CD8-positive, alpha-beta memory T cell (primary cell): Measurements from ENCODE around the gene DNAAF5. TPM values are rescaled to one million over a fixed set of nuclear protein-coding genes. Genes with fewer than 3 reads are reported as not detected.

ENCODE experiments used
- CTCF ChIA-PET: fragments of 350-600 bp; sonication (Branson Sonifier 250); formaldehyde crosslinking; loops from one replicate; lab custom pipeline; 2021; ENCODE audit warnings: antibody characterized with exemption; lab: Charles Lee
- POLR2A ChIA-PET: fragments of 350-600 bp; sonication (Branson Sonifier 250); formaldehyde crosslinking; loops from one replicate; lab custom pipeline; 2021; ENCODE audit warnings: antibody characterized with exemption; lab: Charles Lee
- DNase-seq, 5 donors: peaks; one replicate each; pipeline versions ENCODE4 v3.0.0 to v3.0.0-alpha.2; 2020 to 2022; ENCODE audit warnings: mixed read lengths in 1 of 5
- H3K27ac ChIP-seq: one replicate; pipeline ENCODE4 v1.7.0; 2013; ENCODE audit warnings: low read depth, mild to moderate bottlenecking, low read length, moderate library complexity
- H3K27me3 ChIP-seq: 2 replicates; pipeline ENCODE4 v1.7.0; 2013; ENCODE audit warnings: low read length, mild to moderate bottlenecking; ENCODE audit not compliant: insufficient read depth, poor library complexity, severe bottlenecking
- H3K36me3 ChIP-seq: 2 replicates; pipeline ENCODE4 v1.7.0; 2013; ENCODE audit warnings: mild to moderate bottlenecking, low read length, moderate library complexity; ENCODE audit not compliant: insufficient read depth
- H3K4me1 ChIP-seq: 2 replicates; pipeline ENCODE4 v1.7.0; 2013; ENCODE audit warnings: mild to moderate bottlenecking, low read length, moderate library complexity; ENCODE audit not compliant: insufficient read depth
- H3K4me3 ChIP-seq: 2 replicates; pipeline ENCODE4 v1.7.0; 2013; ENCODE audit warnings: mild to moderate bottlenecking, low read length
- H3K9me3 ChIP-seq: 2 replicates; pipeline ENCODE4 v1.7.0; 2013; ENCODE audit warnings: mild to moderate bottlenecking, low read length
- H3K27ac Mint-ChIP-seq, 8 donors: one replicate each; pipeline ENCODE4 v1.8.0; 2020 to 2021; ENCODE audit warnings: mixed read lengths in 8 of 8, mild to moderate bottlenecking in 6 of 8, inconsistent platforms in 3 of 8, moderate library complexity in 3 of 8
- H3K27me3 Mint-ChIP-seq, 2 donors: one replicate each; pipeline ENCODE4 v1.8.0; 2020 to 2021; ENCODE audit warnings: mixed read lengths in 2 of 2, mild to moderate bottlenecking in 1 of 2, moderate library complexity in 1 of 2
- H3K36me3 Mint-ChIP-seq, 3 donors: one replicate each; pipeline ENCODE4 v1.8.0; 2020 to 2021; ENCODE audit warnings: mixed read lengths in 3 of 3, inconsistent platforms in 1 of 3, mild to moderate bottlenecking in 1 of 3
- H3K4me1 Mint-ChIP-seq, 3 donors: one replicate each; pipeline ENCODE4 v1.8.0; 2020 to 2021; ENCODE audit warnings: mixed read lengths in 3 of 3, inconsistent platforms in 1 of 3, mild to moderate bottlenecking in 1 of 3
- H3K4me3 Mint-ChIP-seq, 7 donors: one replicate each; pipeline ENCODE4 v1.8.0; 2020 to 2021; ENCODE audit warnings: mixed read lengths in 7 of 7, mild to moderate bottlenecking in 6 of 7, moderate library complexity in 4 of 7, inconsistent platforms in 2 of 7
- H3K9me3 Mint-ChIP-seq, 5 donors: one replicate each; pipeline ENCODE4 v1.8.0; 2020 to 2022; ENCODE audit warnings: mixed read lengths in 5 of 5, mild to moderate bottlenecking in 3 of 5, moderate library complexity in 2 of 5, inconsistent platforms in 1 of 5
- polyA plus RNA-seq: library from polyadenylated mRNA; unstranded; fragments of 300-500 nt; fragmentation: Illumina TruSeq; gene quantifications from one replicate; pipeline ENCODE4 v1.2.3, GENCODE V29; 2021
- total RNA-seq, 2 experiments: library from RNA; stranded (reverse); gene quantifications; one replicate each; pipeline ENCODE4 v1.2.3, GENCODE V29; 2021

The DNAAF5 gene
- total and polyA plus RNA-seq, 3 experiments from 2014 or later = 4.4 to 48.0 (median 47.3) TPM

GRCh38 chr7:721619-722248 lies 4.8 kb upstream of the DNAAF5 start:
- Histone ChIP-seq H3K27me3 (no peaks in the 10 kb centered on the region), H3K9me3 (no peaks in the 10 kb centered on the region), H3K36me3 (no peaks in the 10 kb centered on the region), H3K4me1 (peaks cover 8% of the 10 kb centered on the region), H3K4me3 (no peak overlapping the region), H3K27ac (no peak overlapping the region)
- no peaks in the 10 kb centered on the region for H3K27me3 Mint-ChIP-seq
- peaks cover 6 to 11% (median 7%) of the 10 kb centered on the region in 3 donors for H3K4me1 Mint-ChIP-seq
- peaks cover 0 to 6% (median 2%) of the 10 kb centered on the region in 5 donors for H3K9me3 Mint-ChIP-seq
- CTCF ChIA-PET = interaction anchor here (1.0 kb wide), 1 partner anchor 10 kb away, joined by 3 read pairs; no protein-coding TSS in a partner anchor
- H3K36me3 Mint-ChIP-seq = peaks cover 7 to 16% (median 14%) of the 10 kb centered on the region in 3 donors
- H3K27ac Mint-ChIP-seq = no peak overlapping the region
- peak overlapping the region in 1 of 7 donors; percentile 58 for H3K4me3 Mint-ChIP-seq
- DNase-seq = no peak
- POLR2A ChIA-PET = no interaction called here

- DNase-seq = no peak
- Histone ChIP-seq H3K4me1 (peaks cover 8% of the 10 kb centered on the region), H3K27ac (no peak overlapping the region), H3K36me3 (no peaks in the 10 kb centered on the region), H3K27me3 (no peaks in the 10 kb centered on the region), H3K4me3 (no peak overlapping the region), H3K9me3 (no peaks in the 10 kb centered on the region)
- Mint-ChIP-seq H3K27me3 (no peaks in the 10 kb centered on the region), H3K9me3 (peaks cover 0 to 6% (median 2%) of the 10 kb centered on the region in 5 donors), H3K27ac (no peak overlapping the region), H3K4me1 (peaks cover 13 to 24% (median 16%) of the 10 kb centered on the region in 3 donors), H3K4me3 (peak overlapping the region in 1 of 7 donors; percentile 11), H3K36me3 (peaks cover 9 to 16% (median 14%) of the 10 kb centered on the region in 3 donors)
- POLR2A ChIA-PET = no interaction called here
- CTCF ChIA-PET = no interaction called here
Observed at GRCh38 chr7:723541-723940, 3.0 kb upstream of the DNAAF5 start.

GRCh38 chr7:724298-724697 lies 2.2 kb upstream of the DNAAF5 start:
- H3K27me3 ChIP-seq = no peaks in the 10 kb centered on the region
- H3K36me3 ChIP-seq = no peaks in the 10 kb centered on the region
- no peak for DNase-seq
- H3K9me3 Mint-ChIP-seq = peaks cover 0 to 6% (median 2%) of the 10 kb centered on the region in 5 donors
- peaks cover 8% of the 10 kb centered on the region for H3K4me1 ChIP-seq
- peaks cover 9 to 16% (median 14%) of the 10 kb centered on the region in 3 donors for H3K36me3 Mint-ChIP-seq
- no peak overlapping the region for H3K27ac ChIP-seq
- H3K27me3 Mint-ChIP-seq = no peaks in the 10 kb centered on the region
- H3K9me3 ChIP-seq = no peaks in the 10 kb centered on the region
- peak overlapping the region in 2 of 7 donors; percentile 11 to 15 for H3K4me3 Mint-ChIP-seq
- peak overlapping the region in 1 of 8 donors; percentile 27 for H3K27ac Mint-ChIP-seq
- ChIA-PET POLR2A (no interaction called here), CTCF (no interaction called here)
- H3K4me1 Mint-ChIP-seq = peaks cover 14 to 26% (median 18%) of the 10 kb centered on the region in 3 donors
- no peak overlapping the region for H3K4me3 ChIP-seq

- peak overlapping the region; percentile 73 for H3K27ac ChIP-seq
- no peaks in the 10 kb centered on the region for H3K27me3 Mint-ChIP-seq
- peak overlapping the region in 6 of 8 donors; percentile 40 to 89 (median 58) for H3K27ac Mint-ChIP-seq
- H3K4me1 ChIP-seq = peaks cover 8% of the 10 kb centered on the region
- no peaks in the 10 kb centered on the region for H3K36me3 ChIP-seq
- H3K36me3 Mint-ChIP-seq = peaks cover 14 to 18% (median 17%) of the 10 kb centered on the region in 3 donors
- H3K9me3 ChIP-seq = no peaks in the 10 kb centered on the region
- no peak for DNase-seq
- H3K27me3 ChIP-seq = no peaks in the 10 kb centered on the region
- ChIA-PET POLR2A (interaction anchor here (0.5 kb wide), 1 partner anchor 228 kb away, joined by 4 read pairs; no protein-coding TSS in a partner anchor), CTCF (interaction anchor here (1.3 kb wide), 1 partner anchor 148 kb away, joined by 3 read pairs; no protein-coding TSS in a partner anchor)
- H3K9me3 Mint-ChIP-seq = peaks cover 0 to 6% (median 2%) of the 10 kb centered on the region in 5 donors
- peak overlapping the region; percentile 74 to 82 (median 77) for H3K4me3 Mint-ChIP-seq
- H3K4me1 Mint-ChIP-seq = peaks cover 14 to 26% (median 21%) of the 10 kb centered on the region in 3 donors
- H3K4me3 ChIP-seq = peak overlapping the region; percentile 70
Observed at GRCh38 chr7:725223-726005, 1.1 kb upstream of the DNAAF5 start.

GRCh38 chr7:726854-727103 lies 280 bp downstream of the DNAAF5 start:
- Histone ChIP-seq H3K27ac (peak overlapping the region; percentile 73), H3K4me1 (peaks cover 8% of the 10 kb centered on the region), H3K4me3 (peak overlapping the region; percentile 70), H3K9me3 (no peaks in the 10 kb centered on the region), H3K36me3 (no peaks in the 10 kb centered on the region), H3K27me3 (no peaks in the 10 kb centered on the region)
- POLR2A ChIA-PET = interaction anchor here (0.5 kb wide), 1 partner anchor 46 kb away, joined by 3 read pairs; no protein-coding TSS in a partner anchor
- no peak for DNase-seq
- H3K27me3 Mint-ChIP-seq = no peaks in the 10 kb centered on the region
- CTCF ChIA-PET = interaction anchor here (1.3 kb wide), 1 partner anchor 146 kb away, joined by 3 read pairs; no protein-coding TSS in a partner anchor
- H3K9me3 Mint-ChIP-seq = peaks cover 0 to 4% (median under 1%) of the 10 kb centered on the region in 5 donors
- peaks cover 15 to 26% (median 26%) of the 10 kb centered on the region in 3 donors for H3K4me1 Mint-ChIP-seq
- peaks cover 12 to 25% (median 14%) of the 10 kb centered on the region in 3 donors for H3K36me3 Mint-ChIP-seq
- no peak overlapping the region for H3K27ac Mint-ChIP-seq
- H3K4me3 Mint-ChIP-seq = peak overlapping the region in 1 of 7 donors; percentile 82

GRCh38 chr7:727104-727805 lies 756 bp downstream of the DNAAF5 start, which contains the start of gene PRKAR1B:
PRKAR1B (minus strand) TSS chr7:727281; CDS start chr7:711505, 15,776 bp downstream.
- peak within 1 kb of the TSS; percentile 80 to 93 (median 84) for H3K4me3 Mint-ChIP-seq
- Histone ChIP-seq H3K36me3 (no peaks in the 10 kb centered on the region), H3K4me1 (peaks cover 8% of the 10 kb centered on the region), H3K4me3 (peak within 1 kb of the TSS; percentile 70), H3K27ac (peak within 1 kb of the TSS; percentile 73), H3K27me3 (no peaks in the 10 kb centered on the region), H3K9me3 (no peaks in the 10 kb centered on the region)
- H3K36me3 Mint-ChIP-seq = peaks cover 9 to 28% (median 12%) of the 10 kb centered on the region in 3 donors
- ChIA-PET CTCF (interaction anchor here (1.3 kb wide), 1 partner anchor 146 kb away, joined by 3 read pairs; no protein-coding TSS in a partner anchor), POLR2A (interaction anchor here (0.5 kb wide), 1 partner anchor 45 kb away, joined by 3 read pairs; no protein-coding TSS in a partner anchor)
- peaks cover 0 to 2% (median 0%) of the 10 kb centered on the region in 5 donors for H3K9me3 Mint-ChIP-seq
- peaks cover 15 to 26% (median 26%) of the 10 kb centered on the region in 3 donors for H3K4me1 Mint-ChIP-seq
- DNase-seq = peak in 1 of 5 donors; percentile 50
- peak within 1 kb of the TSS in 6 of 8 donors; percentile 33 to 92 (median 68) for H3K27ac Mint-ChIP-seq
- no peaks in the 10 kb centered on the region for H3K27me3 Mint-ChIP-seq

GRCh38 chr7:727806-728460 lies 1.4 kb downstream of the DNAAF5 start:
- H3K27me3 ChIP-seq = no peaks in the 10 kb centered on the region
- CTCF ChIA-PET = no interaction called here
- Mint-ChIP-seq H3K27ac (peak overlapping the region in 6 of 8 donors; percentile 26 to 81 (median 46)), H3K9me3 (peaks cover 0 to 2% (median 0%) of the 10 kb centered on the region in 5 donors), H3K4me3 (peak overlapping the region; percentile 73 to 93 (median 84)), H3K4me1 (peaks cover 17 to 32% (median 29%) of the 10 kb centered on the region in 3 donors), H3K27me3 (no peaks in the 10 kb centered on the region), H3K36me3 (peaks cover 9 to 29% (median 15%) of the 10 kb centered on the region in 3 donors)
- peak overlapping the region; percentile 17 for H3K4me3 ChIP-seq
- POLR2A ChIA-PET = interaction anchor here (0.6 kb wide), 1 partner anchor 265 kb away, joined by 5 read pairs; no protein-coding TSS in a partner anchor
- peaks cover 8% of the 10 kb centered on the region for H3K4me1 ChIP-seq
- no peak for DNase-seq
- no peak overlapping the region for H3K27ac ChIP-seq
- no peaks in the 10 kb centered on the region for H3K9me3 ChIP-seq
- no peaks in the 10 kb centered on the region for H3K36me3 ChIP-seq
